PC-9 (cell line): ENCODE results near the gene HIF1A. TPM values are rescaled to one million over a fixed set of nuclear protein-coding genes. Genes with fewer than 3 reads are reported as not detected.

Source experiments
- BruUV-seq: library from RNA; stranded (reverse); fragments of 400-500 nt; replicated peaks from 2 replicates; lab custom pipeline; 2021; lab: Mats Ljungman, UMichigan
- CTCF ChIA-PET: fragments of 300-600 bp; sonication (Branson Sonifier 250); formaldehyde crosslinking; loops from one replicate; lab custom pipeline; 2022; ENCODE audit warnings: antibody characterized with exemption; lab: Charles Lee
- POLR2A ChIA-PET: fragments of 300-600 bp; sonication (Branson Sonifier 250); formaldehyde crosslinking; loops from one replicate; lab custom pipeline; 2022; ENCODE audit warnings: antibody characterized with exemption; ENCODE audit not compliant: unreplicated experiment; lab: Charles Lee
- DNase-seq, 2 experiments: peaks; one replicate each; pipeline versions ENCODE4 v3.0.0 to v3.0.0-alpha.2; 2015 to 2022; ENCODE audit warnings: mixed read lengths in 1 of 2
- H2AFZ ChIP-seq: fragments of 200-600 bp; sonication (generic); 2 replicates; pipeline ENCODE4 v1.8.1; 2017; ENCODE audit warnings: antibody characterized with exemption
- H3F3A ChIP-seq: fragments of 200-600 bp; sonication (generic); 2 replicates; pipeline ENCODE4 v1.8.1; 2017; ENCODE audit warnings: antibody characterized with exemption, mild to moderate bottlenecking, low read depth; ENCODE audit not compliant: insufficient read depth
- H3K27ac ChIP-seq: fragments of 200-600 bp; sonication (generic); 2 replicates; pipeline ENCODE4 v1.6.1; 2016; ENCODE audit warnings: mixed run types
- H3K27me3 ChIP-seq: fragments of 200-600 bp; sonication (generic); 2 replicates; pipeline ENCODE4 v1.6.1; 2016; ENCODE audit warnings: low read depth, mixed run types; ENCODE audit not compliant: insufficient read depth
- H3K36me3 ChIP-seq: fragments of 200-600 bp; sonication (generic); 2 replicates; pipeline ENCODE4 v1.6.1; 2016; ENCODE audit warnings: low read depth, mixed run types
- H3K4me1 ChIP-seq: fragments of 200-600 bp; sonication (generic); replicated peaks from 2 replicates; pipeline ENCODE4 v1.6.1; 2016; ENCODE audit warnings: mixed run types; ENCODE audit not compliant: insufficient read depth
- H3K4me2 ChIP-seq: fragments of 200-600 bp; sonication (generic); 2 replicates; pipeline ENCODE4 v1.6.1; 2017; ENCODE audit warnings: mixed run types
- H3K4me3 ChIP-seq: fragments of 200-600 bp; sonication (generic); 2 replicates; pipeline ENCODE4 v1.6.1; 2016; ENCODE audit warnings: mixed run types
- H3K79me2 ChIP-seq: fragments of 200-600 bp; sonication (generic); 2 replicates; pipeline ENCODE4 v1.6.1; 2017; ENCODE audit warnings: low read depth, mixed run types
- H3K9me2 ChIP-seq: fragments of 200-600 bp; sonication (generic); 2 replicates; pipeline ENCODE4 v1.8.1; 2017; ENCODE audit warnings: mild to moderate bottlenecking; ENCODE audit not compliant: insufficient read depth
- H3K9me3 ChIP-seq: fragments of 200-600 bp; sonication (generic); 2 replicates; pipeline ENCODE4 v1.8.1; 2016; ENCODE audit warnings: low read depth; ENCODE audit not compliant: insufficient read depth
- H4K20me1 ChIP-seq: fragments of 200-600 bp; sonication (generic); 2 replicates; pipeline ENCODE4 v1.8.1; 2017; ENCODE audit not compliant: insufficient read depth
- EZH2 ChIP-seq: fragments of 200-600 bp; sonication (generic); IDR thresholded peaks from 2 replicates; pipeline ENCODE4 v1.8.0; 2017; ENCODE audit warnings: antibody characterized with exemption, low read depth
- intact Hi-C: fragments of 100-400 bp; cut with micrococcal nuclease; formaldehyde crosslinking; loops from one replicate; pipeline ENCODE4 v1.10.0; 2022; ENCODE audit not compliant: unreplicated experiment
- total RNA-seq: library from RNA; stranded (reverse); gene quantifications from 2 replicates; pipeline ENCODE4 v1.2.3, GENCODE V29; 2021
- TF ChIP-seq, protein P1 (sequence below): fragments of 200-600 bp; sonication (generic); conservative IDR thresholded peaks from 2 replicates; pipeline ENCODE4 v1.6.1; 2017; ENCODE audit warnings: mixed run types, antibody characterized with exemption, mild to moderate bottlenecking, moderate library complexity

The HIF1A gene
- total RNA-seq, 1 experiment from 2014 or later: 146 TPM

DNA sequence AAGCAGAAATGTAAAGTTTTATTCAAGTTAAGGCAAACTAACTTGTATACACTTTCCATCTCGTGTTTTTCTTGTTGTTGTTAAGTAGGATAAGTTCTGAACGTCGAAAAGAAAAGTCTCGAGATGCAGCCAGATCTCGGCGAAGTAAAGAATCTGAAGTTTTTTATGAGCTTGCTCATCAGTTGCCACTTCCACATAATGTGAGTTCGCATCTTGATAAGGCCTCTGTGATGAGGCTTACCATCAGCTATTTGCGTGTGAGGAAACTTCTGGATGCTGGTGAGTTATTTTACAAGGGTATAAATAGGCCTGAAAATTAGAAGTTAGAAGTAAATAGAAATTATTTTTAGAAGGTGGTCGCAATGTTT, 25.0 kb downstream of the HIF1A start:
- no peaks in the 10 kb centered on the region for H3K9me3 ChIP-seq
- H4K20me1 ChIP-seq: peaks cover 63% of the 10 kb centered on the region
- TF ChIP-seq, protein P1, sequence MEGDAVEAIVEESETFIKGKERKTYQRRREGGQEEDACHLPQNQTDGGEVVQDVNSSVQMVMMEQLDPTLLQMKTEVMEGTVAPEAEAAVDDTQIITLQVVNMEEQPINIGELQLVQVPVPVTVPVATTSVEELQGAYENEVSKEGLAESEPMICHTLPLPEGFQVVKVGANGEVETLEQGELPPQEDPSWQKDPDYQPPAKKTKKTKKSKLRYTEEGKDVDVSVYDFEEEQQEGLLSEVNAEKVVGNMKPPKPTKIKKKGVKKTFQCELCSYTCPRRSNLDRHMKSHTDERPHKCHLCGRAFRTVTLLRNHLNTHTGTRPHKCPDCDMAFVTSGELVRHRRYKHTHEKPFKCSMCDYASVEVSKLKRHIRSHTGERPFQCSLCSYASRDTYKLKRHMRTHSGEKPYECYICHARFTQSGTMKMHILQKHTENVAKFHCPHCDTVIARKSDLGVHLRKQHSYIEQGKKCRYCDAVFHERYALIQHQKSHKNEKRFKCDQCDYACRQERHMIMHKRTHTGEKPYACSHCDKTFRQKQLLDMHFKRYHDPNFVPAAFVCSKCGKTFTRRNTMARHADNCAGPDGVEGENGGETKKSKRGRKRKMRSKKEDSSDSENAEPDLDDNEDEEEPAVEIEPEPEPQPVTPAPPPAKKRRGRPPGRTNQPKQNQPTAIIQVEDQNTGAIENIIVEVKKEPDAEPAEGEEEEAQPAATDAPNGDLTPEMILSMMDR: no peak
- no peak for TF ChIP-seq EZH2
- peaks cover 54% of the 10 kb centered on the region for H3K4me1 ChIP-seq
- H3K9me2 ChIP-seq: no peaks in the 10 kb centered on the region
- peaks cover 98% of the 10 kb centered on the region for H3F3A ChIP-seq
- POLR2A ChIA-PET: interaction anchor here (0.6 to 1.1 kb wide), 3 partner anchors 22 to 1631 kb away, joined by 4 to 12 read pairs (median 7); no protein-coding TSS in a partner anchor
- H3K4me3 ChIP-seq: no peak overlapping the region
- 0 out of 2 replicates have a peak overlapping the region, but pooled peaks have one; percentile 2 for H3K4me2 ChIP-seq
- no TSS peak for BruUV-seq
- no peaks in the 10 kb centered on the region for H3K27me3 ChIP-seq
- intact Hi-C loops: no loop called here
- CTCF ChIA-PET: no interaction called here
- H3K79me2 ChIP-seq: peaks cover 97% of the 10 kb centered on the region
- H3K36me3 ChIP-seq: peaks cover 61% of the 10 kb centered on the region
- DNase-seq: no peak
- peak overlapping the region; percentile 40 for H3K27ac ChIP-seq
- no peak overlapping the region for H2AFZ ChIP-seq

DNA sequence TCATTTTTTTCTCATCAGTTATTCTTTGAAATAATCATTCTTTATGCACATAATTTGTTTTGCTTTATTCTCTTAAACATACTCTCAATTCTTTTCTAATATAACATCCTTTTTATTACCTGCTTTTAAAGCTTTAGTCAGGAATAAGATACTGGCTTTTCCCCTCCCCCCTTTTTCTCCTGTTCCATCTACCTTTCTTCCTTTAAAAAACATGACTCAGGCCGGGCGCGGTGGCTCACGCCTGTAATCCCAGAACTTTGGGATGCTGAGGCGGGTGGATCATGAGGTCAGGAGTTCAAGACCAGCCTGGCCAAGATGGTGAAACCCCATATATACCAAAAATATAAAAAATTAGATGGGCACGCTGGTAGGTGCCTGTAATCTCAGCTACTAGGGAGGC, 25.4 kb downstream of the HIF1A start:
- no peak for TF ChIP-seq EZH2
- TF ChIP-seq, protein P1: no peak
- Histone ChIP-seq H3K9me3 (no peaks in the 10 kb centered on the region), H3K36me3 (peaks cover 66% of the 10 kb centered on the region), H3K27ac (peak overlapping the region; percentile 40; the same call in 1 of the 2 replicates), H3K4me3 (no peak overlapping the region), H3K4me1 (peaks cover 49% of the 10 kb centered on the region), H2AFZ (no peak overlapping the region), H3K27me3 (no peaks in the 10 kb centered on the region), H3K79me2 (peaks cover 97% of the 10 kb centered on the region), H3F3A (peaks cover 98% of the 10 kb centered on the region), H3K9me2 (no peaks in the 10 kb centered on the region), H4K20me1 (peaks cover 63% of the 10 kb centered on the region), H3K4me2 (no peak overlapping the region)
- BruUV-seq: no TSS peak
- intact Hi-C loops: no loop called here
- POLR2A ChIA-PET: interaction anchor here (0.6 kb wide), 1 partner anchor 1631 kb away, joined by 7 read pairs; no protein-coding TSS in a partner anchor
- no peak for DNase-seq
- CTCF ChIA-PET: no interaction called here

DNA sequence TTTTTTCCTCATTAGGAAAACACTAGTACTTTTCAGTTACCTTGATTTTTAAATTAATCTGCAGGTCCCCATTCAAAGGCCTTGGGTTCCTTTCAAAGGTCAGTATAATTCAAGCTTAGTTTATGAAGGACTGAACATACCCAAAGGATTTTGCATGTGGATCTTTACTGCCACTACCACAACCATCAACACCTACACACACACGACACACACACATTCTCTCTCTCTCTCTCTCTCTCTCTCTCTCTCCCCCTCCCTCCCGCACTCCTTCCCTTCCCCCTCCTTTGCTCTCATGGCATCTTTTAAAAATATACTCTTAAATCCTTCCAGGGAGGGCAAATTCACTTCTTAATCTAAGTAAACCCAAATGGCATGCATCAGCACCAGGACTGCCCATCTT, 28.8 kb downstream of the HIF1A start:
- Histone ChIP-seq H3K27ac (no peak overlapping the region; the same call in 1 of the 2 replicates), H3K4me3 (no peak overlapping the region), H3K27me3 (no peaks in the 10 kb centered on the region), H3K4me1 (peaks cover 17% of the 10 kb centered on the region), H3K4me2 (no peak overlapping the region), H3K9me2 (no peaks in the 10 kb centered on the region), H3K9me3 (no peaks in the 10 kb centered on the region), H2AFZ (no peak overlapping the region), H4K20me1 (peaks cover 32% of the 10 kb centered on the region), H3F3A (peaks cover 98% of the 10 kb centered on the region), H3K79me2 (peaks cover 97% of the 10 kb centered on the region), H3K36me3 (peaks cover 85% of the 10 kb centered on the region)
- TF ChIP-seq EZH2: no peak
- TF ChIP-seq, protein P1: no peak
- DNase-seq: no peak
- no TSS peak for BruUV-seq
- intact Hi-C loops: no loop called here
- POLR2A ChIA-PET: interaction anchor here (0.6 kb wide), 1 partner anchor 38 kb away, joined by 29 read pairs; the partner anchor contains the start of gene SNAPC1
- CTCF ChIA-PET: no interaction called here
